Fibroblast of lung (primary cell): ENCODE data around the gene TBC1D22A. TPM values are rescaled to one million over a fixed set of nuclear protein-coding genes. Genes with fewer than 3 reads are reported as not detected.
A peak's percentile ranks its signal among the peaks of the same experiment; 100 is the strongest.

Experiments used
- DNase-seq, 2 donors: peaks; one replicate each; pipeline versions ENCODE4 v3.0.0 to v3.0.0-alpha.2; 2010; ENCODE audit warnings: low read depth in 2 of 2
- H2AFZ ChIP-seq: 2 replicates; pipeline ENCODE4 v1.5.1; 2012; ENCODE audit warnings: low read length, control low read depth, inconsistent platforms
- H3K27ac ChIP-seq: 2 replicates; pipeline ENCODE4 v1.5.1; 2011; ENCODE audit warnings: low read length, control low read depth; ENCODE audit not compliant: insufficient read depth
- H3K27me3 ChIP-seq: 2 replicates; pipeline ENCODE4 v1.5.1; 2011; ENCODE audit warnings: mild to moderate bottlenecking, low read length; ENCODE audit not compliant: control insufficient read depth, insufficient read depth
- H3K36me3 ChIP-seq: 2 replicates; pipeline ENCODE4 v1.5.1; 2011; ENCODE audit warnings: low read length; ENCODE audit not compliant: control insufficient read depth, insufficient read depth
- H3K4me1 ChIP-seq: 2 replicates; pipeline ENCODE4 v1.5.1; 2011; ENCODE audit warnings: low read length; ENCODE audit not compliant: control insufficient read depth, insufficient read depth; ENCODE audit errors: extremely low read depth
- H3K4me2 ChIP-seq: 2 replicates; pipeline ENCODE4 v1.5.1; 2011; ENCODE audit warnings: low read length, control low read depth; ENCODE audit not compliant: insufficient read depth; ENCODE audit errors: extremely low read depth
- H3K4me3 ChIP-seq, 4 experiments: fragments of 200-600 bp in 1 of 4; sonication (generic) in 1 of 4; replicated peaks in 1 of 4; 2 replicates each; pipeline ENCODE4 v1.5.1; 2011 to 2016; ENCODE audit warnings: low read length in 4 of 4, low read depth in 3 of 4, mild to moderate bottlenecking in 3 of 4, control low read depth in 2 of 4, inconsistent platforms in 1 of 4, mixed read lengths in 1 of 4; ENCODE audit not compliant: insufficient read depth in 1 of 4; ENCODE audit errors: control extremely low read depth in 1 of 4
- H3K79me2 ChIP-seq: 2 replicates; pipeline ENCODE4 v1.5.1; 2012; ENCODE audit warnings: mild to moderate bottlenecking, low read length, inconsistent platforms; ENCODE audit not compliant: control insufficient read depth, insufficient read depth
- H3K9ac ChIP-seq: 2 replicates; pipeline ENCODE4 v1.5.1; 2011; ENCODE audit warnings: mild to moderate bottlenecking, low read length, control low read depth; ENCODE audit not compliant: insufficient read depth
- H3K9me3 ChIP-seq: 2 replicates; pipeline ENCODE4 v1.5.1; 2012; ENCODE audit warnings: low read depth, low read length; ENCODE audit not compliant: control insufficient read depth, insufficient read depth
- H4K20me1 ChIP-seq: 2 replicates; pipeline ENCODE4 v1.5.1; 2011; ENCODE audit warnings: low read length; ENCODE audit not compliant: control insufficient read depth, insufficient read depth; ENCODE audit errors: extremely low read depth
- CTCF ChIP-seq, 2 donors: IDR thresholded peaks in 1 of 2; conservative IDR thresholded peaks in 1 of 2; 1 replicate in 1 of 2; 2 replicates in 1 of 2; pipeline ENCODE4 v1.5.1; 2011 to 2012; ENCODE audit warnings: low read length in 2 of 2, control low read depth in 1 of 2, inconsistent platforms in 1 of 2, low read depth in 1 of 2, mild to moderate bottlenecking in 1 of 2
- EZH2 ChIP-seq: IDR thresholded peaks from 2 replicates; pipeline ENCODE4 v1.5.1; 2012; ENCODE audit warnings: low read length, control low read depth, mild to moderate bottlenecking; ENCODE audit errors: missing control alignments
- polyA plus RNA-seq, 2 donors: library from polyadenylated mRNA; depleted of rRNA in 1 of 2; stranded (reverse) in 1 of 2; unstranded in 1 of 2; fragments of >200 nt; gene quantifications; 2 replicates each; pipeline ENCODE4 v1.2.1, GENCODE V29; 2011 to 2012; ENCODE audit warnings: missing spikeins in 1 of 2
- total RNA-seq: library from RNA; depleted of rRNA; stranded (reverse); fragments of >200 nt; gene quantifications from 2 replicates; pipeline ENCODE4 v1.2.1, GENCODE V29; 2014

The TBC1D22A gene
- total and polyA plus RNA-seq, 2 donors (not counting 1 experiment from before 2014, with no cell fraction given), result 11.6 to 17.6 TPM

DNA sequence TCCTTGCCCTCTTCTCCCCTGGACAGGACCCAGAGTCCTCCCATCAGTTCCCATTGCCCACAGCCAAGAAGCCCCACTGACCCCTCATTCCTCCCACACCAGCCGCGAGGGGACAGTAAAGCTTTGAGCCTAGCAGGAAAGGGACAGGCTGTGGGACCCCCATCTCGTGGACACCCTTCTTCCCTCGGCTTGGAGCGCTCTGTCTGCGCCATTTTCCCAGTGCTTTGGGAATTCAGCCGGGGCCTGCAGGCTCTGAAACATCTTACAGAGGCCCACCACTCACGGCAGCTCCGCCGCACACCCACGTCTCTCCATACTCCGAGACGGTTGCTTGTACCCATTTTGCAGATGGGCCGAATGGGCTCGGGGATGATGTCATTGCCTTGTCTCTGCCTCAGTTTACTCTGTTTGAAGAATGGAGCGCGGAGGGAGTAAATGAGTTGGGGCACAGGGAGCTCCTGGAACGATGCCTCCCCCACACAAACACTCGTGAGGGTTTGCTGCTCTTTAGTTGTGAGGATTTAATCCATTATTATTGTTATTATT, 447.7 kb downstream of the TBC1D22A start:
- Histone ChIP-seq H3K79me2 (no peaks in the 10 kb centered on the region), H4K20me1 (no peaks in the 10 kb centered on the region), H3K27ac (no peak overlapping the region), H3K9me3 (no peaks in the 10 kb centered on the region), H3K36me3 (no peaks in the 10 kb centered on the region), H3K4me1 (no peaks in the 10 kb centered on the region), H3K27me3 (no peaks in the 10 kb centered on the region), H2AFZ (no peak overlapping the region), H3K4me3 (no peak overlapping the region), H3K9ac (no peak overlapping the region), H3K4me2 (no peak overlapping the region)
- no peak for DNase-seq
- TF ChIP-seq EZH2 (no peak), CTCF (conservative IDR thresholded peaks at IDR 0.05 in 1 of 2, IDR thresholded peaks at IDR 0.05 in 1 of 2; ENCODE audit: low read depth in 1 of 2, low read length in 2 of 2) (no peak)

DNA sequence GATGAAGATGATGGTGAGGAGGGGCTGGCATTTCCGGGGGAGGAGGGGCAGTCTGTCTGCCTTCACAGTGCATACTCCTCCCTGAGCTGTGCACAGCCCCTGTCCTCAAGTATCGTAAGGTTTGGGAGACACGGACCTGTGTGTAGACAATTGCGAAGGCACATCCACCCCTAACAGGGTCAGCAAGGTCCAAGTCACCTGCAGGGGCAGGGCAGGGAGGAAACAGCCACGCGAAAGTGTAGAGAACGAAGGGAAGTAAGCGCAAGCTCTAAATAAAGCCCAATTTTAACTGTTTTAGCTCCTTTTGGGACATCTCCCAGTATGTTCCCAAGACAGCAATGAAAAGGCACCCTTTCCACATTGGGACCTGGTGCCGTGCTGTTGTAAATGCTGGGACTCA, 448.2 kb downstream of the TBC1D22A start:
- no peaks in the 10 kb centered on the region for H3K9me3 ChIP-seq
- H3K9ac ChIP-seq, result no peak overlapping the region
- H3K36me3 ChIP-seq, result no peaks in the 10 kb centered on the region
- no peak overlapping the region for H2AFZ ChIP-seq
- H4K20me1 ChIP-seq, result no peaks in the 10 kb centered on the region
- no peaks in the 10 kb centered on the region for H3K4me1 ChIP-seq
- no peak overlapping the region for H3K27ac ChIP-seq
- H3K79me2 ChIP-seq, result no peaks in the 10 kb centered on the region
- no peaks in the 10 kb centered on the region for H3K27me3 ChIP-seq
- H3K4me2 ChIP-seq, result no peak overlapping the region
- TF ChIP-seq EZH2, result no peak
- no peak for TF ChIP-seq CTCF (conservative IDR thresholded peaks at IDR 0.05 in 1 of 2, IDR thresholded peaks at IDR 0.05 in 1 of 2; ENCODE audit: low read depth in 1 of 2, low read length in 2 of 2)
- DNase-seq, result no peak
- no peak overlapping the region for H3K4me3 ChIP-seq

DNA sequence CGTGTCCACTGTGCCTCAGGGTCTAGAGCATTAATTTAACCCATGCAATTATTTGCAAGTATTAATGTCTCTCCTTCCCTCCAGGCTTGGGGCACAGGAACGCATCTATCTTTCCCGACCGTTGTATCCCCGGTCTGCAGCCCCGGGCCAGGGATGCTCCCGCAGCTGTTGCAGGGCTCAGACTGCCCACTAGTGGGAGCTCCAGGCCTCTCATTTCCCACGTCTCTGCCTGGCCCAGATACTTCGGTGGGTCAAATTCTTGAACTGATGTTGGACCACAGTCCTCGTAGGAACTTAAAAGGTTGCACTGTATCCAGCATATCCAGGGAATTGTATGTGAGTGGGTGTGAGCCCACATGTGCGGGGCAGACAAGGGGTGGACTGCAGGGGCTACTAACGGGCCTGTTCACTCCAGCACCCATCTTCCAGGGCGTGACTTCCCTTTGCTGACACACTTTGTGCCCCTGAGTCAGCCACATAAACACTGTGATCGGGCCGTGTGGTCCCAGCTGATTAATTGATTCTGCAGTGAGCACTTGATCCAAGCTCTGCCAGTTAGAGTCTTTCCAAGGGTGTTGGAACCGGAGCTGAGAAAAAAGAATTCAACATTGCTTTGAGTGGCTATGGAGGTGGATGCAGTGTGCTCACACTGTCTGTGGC, 451.3 kb downstream of the TBC1D22A start:
- H3K9me3 ChIP-seq, result no peaks in the 10 kb centered on the region
- peak in 1 of 2 donors; percentile 20 for DNase-seq
- no peak overlapping the region for H3K4me3 ChIP-seq
- H2AFZ ChIP-seq, result no peak overlapping the region
- no peaks in the 10 kb centered on the region for H3K27me3 ChIP-seq
- H3K4me1 ChIP-seq, result no peaks in the 10 kb centered on the region
- H3K27ac ChIP-seq, result no peak overlapping the region
- H3K4me2 ChIP-seq, result no peak overlapping the region
- H3K36me3 ChIP-seq, result no peaks in the 10 kb centered on the region
- TF ChIP-seq CTCF (conservative IDR thresholded peaks at IDR 0.05 in 1 of 2, IDR thresholded peaks at IDR 0.05 in 1 of 2; ENCODE audit: low read depth in 1 of 2, low read length in 2 of 2) (peak in 1 of 2 donors; percentile 50), EZH2 (no peak)
- no peaks in the 10 kb centered on the region for H3K79me2 ChIP-seq
- H4K20me1 ChIP-seq, result no peaks in the 10 kb centered on the region
- H3K9ac ChIP-seq, result no peak overlapping the region
